ENCODE results near the gene ERC2. TPM values are rescaled to one million over a fixed set of nuclear protein-coding genes. Genes with fewer than 3 reads are reported as not detected.

The ERC2 gene
- total RNA-seq, 3 donors from 2014 or later = 0.64 to 7.3 (median 1.3) TPM

GRCh38 chr3:56291953-56292352 is 176.3 kb downstream of the ERC2 start:
- Histone ChIP-seq H3K4me3 (no peak overlapping the region), H3K4me1 (no peaks in the 10 kb centered on the region), H3K27ac (no peak overlapping the region), H3K27me3 (no peaks in the 10 kb centered on the region), H3K36me3 (no peaks in the 10 kb centered on the region), H3K9me3 (no peaks in the 10 kb centered on the region)
- no peak for TF ChIP-seq POLR2A (IDR thresholded peaks at IDR 0.05)
- TF ChIP-seq POLR2AphosphoS5 (IDR thresholded peaks at IDR 0.05) = no peak
- DNase-seq (ENCODE audit: low spot score in 2 of 2) = no peak
- intact Hi-C loops (cut with DNase I; ENCODE audit: low total_unique reads) = no loop called here

- H3K27me3 ChIP-seq = no peaks in the 10 kb centered on the region
- TF ChIP-seq, protein P1, sequence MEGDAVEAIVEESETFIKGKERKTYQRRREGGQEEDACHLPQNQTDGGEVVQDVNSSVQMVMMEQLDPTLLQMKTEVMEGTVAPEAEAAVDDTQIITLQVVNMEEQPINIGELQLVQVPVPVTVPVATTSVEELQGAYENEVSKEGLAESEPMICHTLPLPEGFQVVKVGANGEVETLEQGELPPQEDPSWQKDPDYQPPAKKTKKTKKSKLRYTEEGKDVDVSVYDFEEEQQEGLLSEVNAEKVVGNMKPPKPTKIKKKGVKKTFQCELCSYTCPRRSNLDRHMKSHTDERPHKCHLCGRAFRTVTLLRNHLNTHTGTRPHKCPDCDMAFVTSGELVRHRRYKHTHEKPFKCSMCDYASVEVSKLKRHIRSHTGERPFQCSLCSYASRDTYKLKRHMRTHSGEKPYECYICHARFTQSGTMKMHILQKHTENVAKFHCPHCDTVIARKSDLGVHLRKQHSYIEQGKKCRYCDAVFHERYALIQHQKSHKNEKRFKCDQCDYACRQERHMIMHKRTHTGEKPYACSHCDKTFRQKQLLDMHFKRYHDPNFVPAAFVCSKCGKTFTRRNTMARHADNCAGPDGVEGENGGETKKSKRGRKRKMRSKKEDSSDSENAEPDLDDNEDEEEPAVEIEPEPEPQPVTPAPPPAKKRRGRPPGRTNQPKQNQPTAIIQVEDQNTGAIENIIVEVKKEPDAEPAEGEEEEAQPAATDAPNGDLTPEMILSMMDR (IDR thresholded peaks at IDR 0.05) = no peak
- TF ChIP-seq POLR2AphosphoS5 (IDR thresholded peaks at IDR 0.05) (no peak), POLR2A (IDR thresholded peaks at IDR 0.05) (no peak)
- no peak overlapping the region for H3K4me3 ChIP-seq
- no peaks in the 10 kb centered on the region for H3K36me3 ChIP-seq
- no peak overlapping the region for H3K27ac ChIP-seq
- intact Hi-C loops (cut with DNase I; ENCODE audit: low total_unique reads) = no loop called here
- no peaks in the 10 kb centered on the region for H3K9me3 ChIP-seq
- DNase-seq (ENCODE audit: low spot score in 2 of 2) = no peak
- no peaks in the 10 kb centered on the region for H3K4me1 ChIP-seq
Observed at GRCh38 chr3:56291244-56291680, 177.0 kb downstream of the ERC2 start.

DNA sequence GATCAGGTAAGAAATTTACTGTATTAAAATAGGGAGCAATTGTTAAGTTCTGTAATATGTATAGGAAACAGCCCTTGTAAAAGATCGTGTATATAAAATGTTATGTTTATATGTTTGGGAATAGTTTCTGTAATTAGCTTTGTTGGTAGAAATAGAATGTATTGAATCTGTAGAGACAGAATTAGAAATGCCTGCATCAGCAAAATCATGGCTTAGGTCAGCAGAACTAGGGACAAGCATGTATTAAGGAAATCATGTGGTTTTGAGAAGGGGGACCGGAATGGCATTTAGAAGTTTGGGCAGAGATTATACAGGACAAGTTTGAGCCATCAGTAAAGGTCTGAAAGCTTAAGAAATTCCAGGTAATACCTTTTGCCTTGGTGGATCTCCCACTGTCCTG is 177.9 kb downstream of the ERC2 start:
- Histone ChIP-seq H3K4me3 (no peak overlapping the region), H3K4me1 (no peaks in the 10 kb centered on the region), H3K27me3 (no peaks in the 10 kb centered on the region), H3K9me3 (no peaks in the 10 kb centered on the region), H3K36me3 (no peaks in the 10 kb centered on the region), H3K27ac (no peak overlapping the region)
- TF ChIP-seq, protein P1 (IDR thresholded peaks at IDR 0.05) = no peak
- TF ChIP-seq POLR2AphosphoS5 (IDR thresholded peaks at IDR 0.05) = no peak
- TF ChIP-seq POLR2A (IDR thresholded peaks at IDR 0.05) = no peak
- no peak for DNase-seq (ENCODE audit: low spot score in 2 of 2)
- intact Hi-C loops (cut with DNase I; ENCODE audit: low total_unique reads) = no loop called here

DNA sequence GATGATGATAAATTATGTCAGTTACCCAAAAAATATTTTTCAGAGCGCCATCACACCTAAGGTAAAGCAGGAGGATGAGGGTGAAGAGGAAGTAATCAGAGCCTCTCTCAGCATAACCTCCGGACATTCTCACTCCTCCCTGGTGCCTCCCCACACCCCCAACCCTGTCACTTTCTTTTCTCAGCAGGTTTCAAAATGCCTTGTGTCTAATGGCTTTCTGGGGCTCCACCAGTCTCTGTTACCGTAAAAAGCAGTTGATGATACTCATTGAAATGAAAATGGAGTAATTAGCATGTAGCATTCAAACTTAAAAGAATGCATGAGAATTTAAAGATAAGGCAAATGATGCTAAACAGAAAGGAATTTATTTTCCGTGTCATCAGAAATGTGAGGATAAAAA is 180.0 kb downstream of the ERC2 start:
- Histone ChIP-seq H3K36me3 (no peaks in the 10 kb centered on the region), H3K27me3 (no peaks in the 10 kb centered on the region), H3K4me1 (no peaks in the 10 kb centered on the region), H3K4me3 (no peak overlapping the region), H3K27ac (no peak overlapping the region), H3K9me3 (no peaks in the 10 kb centered on the region)
- TF ChIP-seq POLR2A (IDR thresholded peaks at IDR 0.05) = no peak
- TF ChIP-seq, protein P1 (IDR thresholded peaks at IDR 0.05) = no peak
- no peak for TF ChIP-seq POLR2AphosphoS5 (IDR thresholded peaks at IDR 0.05)
- no peak for DNase-seq (ENCODE audit: low spot score in 2 of 2)
- intact Hi-C loops (cut with DNase I; ENCODE audit: low total_unique reads) = no loop called here

DNA sequence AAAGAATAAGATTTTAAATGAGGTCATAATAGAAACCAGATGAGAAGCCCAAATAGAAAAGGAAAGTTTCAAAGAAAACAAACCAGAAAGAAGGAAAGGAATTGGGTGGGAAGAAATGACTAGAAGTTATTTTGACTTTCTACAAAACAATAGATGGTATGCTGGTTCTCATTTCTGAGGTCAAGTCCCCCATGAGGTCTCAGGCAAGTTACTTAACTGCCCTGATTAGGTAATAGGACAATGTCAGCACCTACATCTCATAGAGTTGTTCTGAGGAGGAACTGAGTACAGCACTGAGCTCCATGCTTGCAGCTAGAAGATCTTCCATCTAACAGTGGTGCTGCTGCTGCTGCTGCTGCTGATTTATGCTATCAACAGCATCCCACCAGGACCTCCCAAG is 185.9 kb downstream of the ERC2 start:
- TF ChIP-seq, protein P1 (IDR thresholded peaks at IDR 0.05) = no peak
- TF ChIP-seq POLR2AphosphoS5 (IDR thresholded peaks at IDR 0.05) (no peak), POLR2A (IDR thresholded peaks at IDR 0.05) (no peak)
- intact Hi-C loops (cut with DNase I; ENCODE audit: low total_unique reads) = no loop called here
- Histone ChIP-seq H3K4me1 (no peaks in the 10 kb centered on the region), H3K27ac (no peak overlapping the region), H3K27me3 (no peaks in the 10 kb centered on the region), H3K9me3 (no peaks in the 10 kb centered on the region), H3K4me3 (no peak overlapping the region), H3K36me3 (no peaks in the 10 kb centered on the region)
- DNase-seq (ENCODE audit: low spot score in 2 of 2) = no peak

GRCh38 chr3:56277236-56277635 is 191.0 kb downstream of the ERC2 start:
- Histone ChIP-seq H3K4me3 (no peak overlapping the region), H3K9me3 (no peaks in the 10 kb centered on the region), H3K36me3 (no peaks in the 10 kb centered on the region), H3K4me1 (no peaks in the 10 kb centered on the region), H3K27me3 (no peaks in the 10 kb centered on the region), H3K27ac (no peak overlapping the region)
- no peak for DNase-seq (ENCODE audit: low spot score in 2 of 2)
- TF ChIP-seq POLR2AphosphoS5 (IDR thresholded peaks at IDR 0.05) (no peak), POLR2A (IDR thresholded peaks at IDR 0.05) (no peak)
- TF ChIP-seq, protein P1 (IDR thresholded peaks at IDR 0.05) = no peak
- intact Hi-C loops (cut with DNase I; ENCODE audit: low total_unique reads) = no loop called here

All from breast epithelium (tissue), 4 donors.